ENCODE results near the gene ZNF580.

The ZNF580 gene

GRCh38 chr19:55605637-55606470, 34.9 kb upstream of the ZNF580 start, which contains the start of gene ZNF865:
TSS of gene ZNF865 (plus strand) at chr19:55605647. CDS start at chr19:55613619, 7,972 bp downstream.
- DNase-seq (ENCODE audit: low read depth in 1 of 2, low spot score in 1 of 2) = peak; percentile 43 to 51

DNA sequence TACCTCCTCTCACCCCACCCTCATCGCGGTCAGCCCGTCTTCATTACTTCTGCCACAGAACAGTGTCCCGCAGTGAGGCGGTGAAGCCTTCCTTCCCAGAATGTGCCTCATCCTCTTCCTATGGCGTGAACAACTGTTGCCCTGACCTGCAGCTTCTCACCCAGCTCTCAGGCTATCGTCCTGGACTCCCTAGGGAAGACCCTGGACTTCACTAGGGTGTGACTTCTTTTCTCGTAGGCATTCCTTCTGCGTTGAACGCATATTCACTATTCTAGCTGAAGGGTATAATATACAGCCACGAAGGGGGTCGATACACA, 34.4 kb upstream of the ZNF580 start:
- no peak for DNase-seq (ENCODE audit: low read depth in 1 of 2, low spot score in 1 of 2)

- DNase-seq (ENCODE audit: low read depth in 1 of 2, low spot score in 1 of 2) = no peak
Measured at GRCh38 chr19:55606817-55607216, 34.0 kb upstream of the ZNF580 start.

GRCh38 chr19:55609326-55609725, 31.5 kb upstream of the ZNF580 start:
- no peak for DNase-seq (ENCODE audit: low read depth in 1 of 2, low spot score in 1 of 2)

DNA sequence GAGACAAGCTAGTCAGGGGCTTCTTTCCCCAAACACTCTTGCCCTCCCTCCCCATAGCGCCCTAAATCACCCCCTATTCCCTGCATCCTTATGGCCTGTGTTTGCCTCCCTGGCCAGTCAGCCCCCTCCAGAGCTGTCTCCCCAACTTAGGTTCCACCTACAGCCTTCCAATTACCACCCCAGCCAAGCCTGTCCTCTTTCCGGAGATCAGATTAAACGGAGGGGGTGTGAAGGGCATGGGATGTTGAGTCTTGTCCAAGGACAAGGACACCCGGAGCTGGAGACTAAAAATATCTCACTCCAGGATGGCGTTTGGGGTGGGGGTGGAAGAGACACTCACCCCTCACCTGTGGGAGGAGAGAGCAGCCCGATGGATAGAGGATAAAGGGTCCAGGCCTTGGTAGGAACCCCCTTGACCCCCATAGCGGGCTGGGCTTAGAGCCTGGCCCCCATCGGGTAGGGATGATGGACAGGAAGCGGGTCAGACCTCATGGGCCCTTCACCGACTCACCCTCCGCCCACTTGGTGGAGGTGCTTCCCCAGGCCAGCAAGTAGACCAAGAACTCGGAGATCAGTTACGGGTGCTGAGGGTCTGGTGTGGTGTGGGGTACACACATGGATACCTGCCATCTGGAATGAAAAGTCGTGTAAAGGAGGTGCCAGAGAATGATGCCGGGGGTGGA, 29.4 kb upstream of the ZNF580 start:
- DNase-seq (ENCODE audit: low read depth in 1 of 2, low spot score in 1 of 2) = no peak

- DNase-seq (ENCODE audit: low read depth in 1 of 2, low spot score in 1 of 2) = no peak
Measured at GRCh38 chr19:55611983-55612645, 28.7 kb upstream of the ZNF580 start.

DNA sequence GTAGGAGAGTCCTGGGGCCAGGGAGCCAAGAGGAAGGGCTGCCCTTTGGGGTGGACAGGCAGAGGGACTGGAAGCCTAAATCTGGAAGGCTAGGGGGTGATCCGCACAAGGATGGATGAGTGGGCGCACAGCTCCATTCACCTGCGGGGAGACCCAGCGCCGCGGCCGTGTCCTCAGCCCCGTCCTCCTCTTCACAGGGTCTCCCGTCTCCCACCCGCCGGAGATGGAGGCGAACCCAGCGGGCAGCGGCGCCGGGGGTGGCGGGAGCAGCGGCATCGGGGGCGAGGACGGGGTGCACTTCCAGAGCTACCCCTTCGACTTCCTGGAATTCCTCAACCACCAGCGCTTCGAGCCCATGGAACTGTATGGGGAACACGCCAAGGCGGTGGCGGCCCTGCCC, 27.4 kb upstream of the ZNF580 start:
- DNase-seq (ENCODE audit: low read depth in 1 of 2, low spot score in 1 of 2) = no peak

GRCh38 chr19:55613930-55614710, 26.7 kb upstream of the ZNF580 start:
- no peak for DNase-seq (ENCODE audit: low read depth in 1 of 2, low spot score in 1 of 2)

DNA sequence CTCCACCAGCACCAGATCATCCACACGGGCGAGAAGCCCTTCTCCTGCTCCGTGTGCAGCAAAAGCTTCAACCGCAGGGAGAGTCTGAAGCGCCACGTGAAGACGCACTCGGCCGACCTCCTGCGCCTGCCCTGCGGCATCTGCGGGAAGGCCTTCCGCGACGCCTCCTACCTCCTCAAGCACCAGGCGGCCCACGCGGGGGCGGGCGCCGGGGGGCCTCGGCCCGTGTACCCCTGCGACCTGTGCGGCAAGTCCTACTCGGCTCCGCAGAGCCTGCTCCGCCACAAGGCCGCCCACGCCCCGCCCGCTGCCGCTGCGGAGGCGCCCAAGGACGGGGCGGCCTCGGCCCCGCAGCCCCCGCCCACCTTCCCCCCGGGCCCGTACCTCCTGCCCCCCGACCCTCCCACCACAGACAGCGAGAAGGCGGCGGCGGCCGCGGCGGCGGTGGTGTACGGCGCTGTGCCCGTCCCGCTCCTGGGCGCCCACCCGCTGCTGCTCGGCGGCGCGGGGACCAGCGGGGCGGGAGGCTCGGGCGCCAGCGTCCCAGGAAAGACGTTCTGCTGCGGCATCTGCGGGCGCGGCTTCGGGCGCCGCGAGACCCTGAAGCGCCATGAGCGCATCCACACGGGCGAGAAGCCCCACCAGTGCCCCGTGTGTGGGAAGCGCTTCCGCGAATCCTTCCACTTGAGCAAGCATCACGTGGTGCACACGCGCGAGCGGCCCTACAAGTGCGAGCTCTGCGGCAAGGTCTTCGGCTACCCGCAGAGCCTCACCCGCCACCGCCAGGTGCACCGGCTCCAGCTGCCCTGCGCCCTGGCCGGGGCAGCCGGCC, 25.9 kb upstream of the ZNF580 start:
- DNase-seq (ENCODE audit: low read depth in 1 of 2, low spot score in 1 of 2) = no peak

- no peak for DNase-seq (ENCODE audit: low read depth in 1 of 2, low spot score in 1 of 2)
Measured at GRCh38 chr19:55615543-55616394, 25.0 kb upstream of the ZNF580 start.

GRCh38 chr19:55616395-55616875, 24.4 kb upstream of the ZNF580 start:
- DNase-seq (ENCODE audit: low read depth in 1 of 2, low spot score in 1 of 2) = no peak

- DNase-seq (ENCODE audit: low read depth in 1 of 2, low spot score in 1 of 2) = no peak
Measured at GRCh38 chr19:55617426-55617825, 23.4 kb upstream of the ZNF580 start.

GRCh38 chr19:55618426-55618825, 22.4 kb upstream of the ZNF580 start:
- DNase-seq (ENCODE audit: low read depth in 1 of 2, low spot score in 1 of 2) = no peak

- no peak for DNase-seq (ENCODE audit: low read depth in 1 of 2, low spot score in 1 of 2)
Measured at GRCh38 chr19:55619286-55619685, 21.5 kb upstream of the ZNF580 start.

DNA sequence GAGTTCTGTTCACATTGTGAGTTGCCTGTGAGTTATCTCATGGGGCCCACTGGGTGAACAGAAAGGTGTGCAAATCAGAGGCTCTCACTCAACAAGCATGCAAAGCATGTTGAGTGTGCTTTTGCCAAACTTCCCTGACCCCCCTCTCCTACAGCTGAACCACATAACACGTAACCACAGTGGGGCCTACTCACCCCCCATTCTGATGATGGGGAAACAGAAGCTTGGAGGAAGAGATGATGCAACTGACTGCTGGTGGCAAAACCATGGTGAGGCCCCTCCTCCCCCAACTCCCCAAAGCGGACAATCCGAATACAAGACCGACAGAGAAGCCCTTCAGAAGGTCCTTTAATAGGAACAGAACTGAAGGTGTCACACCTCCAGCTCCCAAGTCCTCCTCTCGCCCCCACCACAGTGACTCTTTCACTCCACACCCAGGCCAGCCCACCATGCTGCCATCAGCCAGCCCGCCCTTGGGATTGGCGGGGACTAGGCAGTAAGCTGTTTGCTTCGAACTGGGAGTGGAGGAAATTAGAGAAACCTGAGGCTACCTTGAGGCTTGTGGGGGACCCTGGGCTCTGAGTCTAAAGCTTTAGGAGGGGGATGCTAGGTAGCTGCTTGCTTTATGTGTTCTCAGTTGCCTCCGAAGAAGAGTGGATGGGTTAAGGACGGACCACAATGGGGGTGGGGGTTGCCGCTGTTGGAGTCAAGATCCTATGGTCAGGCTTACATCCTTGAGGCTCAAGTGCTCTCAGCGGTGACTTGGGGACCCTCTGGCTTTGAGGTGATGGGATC, 20.2 kb upstream of the ZNF580 start:
- DNase-seq (ENCODE audit: low read depth in 1 of 2, low spot score in 1 of 2) = no peak

DNA sequence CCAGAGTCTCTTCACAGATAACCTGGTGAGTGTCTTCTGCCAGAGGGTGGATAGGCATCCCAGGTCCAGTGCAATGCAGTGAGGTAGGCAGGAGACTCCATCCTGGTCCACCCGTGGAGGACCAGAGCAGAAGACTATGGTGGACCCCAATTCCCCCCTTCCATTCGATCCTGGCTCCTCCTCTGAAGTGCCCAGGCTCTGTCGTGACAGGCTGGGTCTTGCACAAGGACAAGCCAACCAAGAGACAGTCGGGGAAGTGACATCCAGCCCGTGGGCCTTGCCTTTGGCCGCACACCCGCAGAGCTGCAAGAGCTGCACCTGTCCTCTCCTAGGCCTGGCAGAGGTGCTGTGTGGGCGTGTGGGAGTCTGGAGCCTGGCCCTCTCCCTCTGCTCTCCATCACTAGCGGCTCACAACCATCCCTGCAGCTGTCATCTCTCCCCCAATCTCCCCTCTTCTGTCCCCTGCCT, 19.6 kb upstream of the ZNF580 start:
- DNase-seq (ENCODE audit: low read depth in 1 of 2, low spot score in 1 of 2) = no peak

- no peak for DNase-seq (ENCODE audit: low read depth in 1 of 2, low spot score in 1 of 2)
Measured at GRCh38 chr19:55621673-55622231, 19.1 kb upstream of the ZNF580 start.
